A549 (cell line): Measurements from ENCODE around the gene ADAP2.

Source experiments
- HOXB5 ChIP-seq: fragments of 250-450 bp; sonication (Bioruptor Pico); IDR thresholded peaks from 2 replicates; pipeline ENCODE4 v1.5.0; 2020; ENCODE audit warnings: mild to moderate bottlenecking, moderate library complexity
- KDM5A ChIP-seq: fragments of 200-600 bp; sonication (generic); IDR thresholded peaks from 2 replicates; pipeline ENCODE4 v1.6.1; 2016; ENCODE audit warnings: antibody characterized with exemption, mild to moderate bottlenecking
- MAFK ChIP-seq: fragments of 450-650 bp; IDR thresholded peaks from 2 replicates; pipeline ENCODE4 v1.6.1; 2014; ENCODE audit not compliant: partially characterized antibody
- TF ChIP-seq, protein P1 (sequence below): fragments of >200 bp; sonication (Bioruptor Twin); formaldehyde crosslinking; IDR thresholded peaks from 3 replicates; pipeline ENCODE4 v1.5.1; 2016

DNA sequence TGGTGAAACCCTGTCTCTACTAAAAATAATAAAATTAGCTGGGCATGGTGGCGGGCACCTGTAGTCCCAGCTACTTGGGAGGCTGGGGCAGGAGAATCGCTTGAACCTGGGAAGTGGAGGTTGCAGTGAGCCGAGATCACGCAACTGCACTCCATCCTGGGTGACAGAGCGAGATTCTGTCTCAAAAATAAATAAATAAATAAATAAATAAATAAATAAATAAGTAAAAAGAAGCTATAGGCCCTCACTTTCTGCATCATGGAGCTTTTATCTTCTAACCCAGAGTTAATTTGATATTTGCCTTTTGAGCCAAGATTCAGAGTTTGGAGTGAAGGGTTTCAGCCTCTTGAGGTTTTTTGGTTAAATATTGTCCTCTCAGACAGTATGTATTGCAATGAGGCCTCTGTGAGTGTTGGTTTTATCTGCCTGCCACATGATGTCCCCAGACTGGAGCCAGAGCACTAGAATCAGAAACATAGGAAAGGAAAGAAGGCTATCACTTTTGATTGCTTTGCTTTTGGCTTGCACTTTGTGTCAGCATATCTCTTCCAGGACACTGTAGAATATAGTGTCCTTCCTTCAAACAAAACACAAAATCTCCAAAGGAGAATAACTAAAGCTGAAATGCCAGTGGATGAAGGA is 81.6 kb downstream of the ADAP2 start:
- TF ChIP-seq, protein P1, sequence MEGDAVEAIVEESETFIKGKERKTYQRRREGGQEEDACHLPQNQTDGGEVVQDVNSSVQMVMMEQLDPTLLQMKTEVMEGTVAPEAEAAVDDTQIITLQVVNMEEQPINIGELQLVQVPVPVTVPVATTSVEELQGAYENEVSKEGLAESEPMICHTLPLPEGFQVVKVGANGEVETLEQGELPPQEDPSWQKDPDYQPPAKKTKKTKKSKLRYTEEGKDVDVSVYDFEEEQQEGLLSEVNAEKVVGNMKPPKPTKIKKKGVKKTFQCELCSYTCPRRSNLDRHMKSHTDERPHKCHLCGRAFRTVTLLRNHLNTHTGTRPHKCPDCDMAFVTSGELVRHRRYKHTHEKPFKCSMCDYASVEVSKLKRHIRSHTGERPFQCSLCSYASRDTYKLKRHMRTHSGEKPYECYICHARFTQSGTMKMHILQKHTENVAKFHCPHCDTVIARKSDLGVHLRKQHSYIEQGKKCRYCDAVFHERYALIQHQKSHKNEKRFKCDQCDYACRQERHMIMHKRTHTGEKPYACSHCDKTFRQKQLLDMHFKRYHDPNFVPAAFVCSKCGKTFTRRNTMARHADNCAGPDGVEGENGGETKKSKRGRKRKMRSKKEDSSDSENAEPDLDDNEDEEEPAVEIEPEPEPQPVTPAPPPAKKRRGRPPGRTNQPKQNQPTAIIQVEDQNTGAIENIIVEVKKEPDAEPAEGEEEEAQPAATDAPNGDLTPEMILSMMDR, result no peak
- TF ChIP-seq HOXB5 (CRISPR knock-in tag) (no peak), KDM5A (no peak), MAFK (no peak)
